Stimulated activated CD8-positive, alpha-beta memory T cell treated with anti-CD3 and anti-CD28 coated beads, Interleukin-7, amount 100 ng/mL, for 4 hours (primary cell): ENCODE results near the gene EMSY.

Experiments
- DNase-seq, 2 donors: peaks; one replicate each; pipeline ENCODE4 v3.0.0-alpha.2; 2020; ENCODE audit warnings: low read depth in 2 of 2

EMSY gene

GRCh38 chr11:76596652-76597051 lies 151.8 kb downstream of the EMSY start:
- DNase-seq, result no peak

- no peak for DNase-seq
These were observed 153.0 kb downstream of the EMSY start for GRCh38 chr11:76597533-76598425.

- no peak for DNase-seq
These were observed 153.6 kb downstream of the EMSY start for GRCh38 chr11:76598426-76598839.

GRCh38 chr11:76599041-76600013 lies 154.5 kb downstream of the EMSY start:
- DNase-seq, result no peak

GRCh38 chr11:76600124-76600655 lies 155.4 kb downstream of the EMSY start:
- no peak for DNase-seq

GRCh38 chr11:76601272-76601671 lies 156.5 kb downstream of the EMSY start:
- DNase-seq, result no peak

GRCh38 chr11:76601724-76602123 lies 156.9 kb downstream of the EMSY start:
- DNase-seq, result no peak

- no peak for DNase-seq
These were observed 157.6 kb downstream of the EMSY start for GRCh38 chr11:76602431-76602861.
